Activated naive CD8-positive, alpha-beta T cell treated with anti-CD3 and anti-CD28 coated beads for 36 hours (primary cell): ENCODE results near the gene CNNM4. TPM values are rescaled to one million over a fixed set of nuclear protein-coding genes. Genes with fewer than 3 reads are reported as not detected.
A peak's percentile ranks its signal among the peaks of the same experiment; 100 is the strongest.

Experiments
- DNase-seq: peaks from one replicate; pipeline ENCODE4 v3.0.0; 2021
- H3K27ac Mint-ChIP-seq: one replicate; pipeline ENCODE4 v1.8.0; 2022; ENCODE audit warnings: mild to moderate bottlenecking, moderate library complexity, mixed read lengths
- H3K27me3 Mint-ChIP-seq: one replicate; pipeline ENCODE4 v1.8.0; 2022; ENCODE audit warnings: mild to moderate bottlenecking, mixed read lengths
- H3K36me3 Mint-ChIP-seq: one replicate; pipeline ENCODE4 v1.8.0; 2021; ENCODE audit warnings: mild to moderate bottlenecking, mixed read lengths
- H3K4me1 Mint-ChIP-seq: one replicate; pipeline ENCODE4 v1.8.0; 2021; ENCODE audit warnings: mixed read lengths
- H3K4me3 Mint-ChIP-seq: one replicate; pipeline ENCODE4 v1.8.0; 2022; ENCODE audit warnings: mild to moderate bottlenecking, moderate library complexity, mixed read lengths
- H3K9me3 Mint-ChIP-seq: one replicate; pipeline ENCODE4 v1.8.0; 2022; ENCODE audit warnings: mixed read lengths
- total RNA-seq, 2 experiments: library from RNA; stranded (reverse); gene quantifications; one replicate each; pipeline ENCODE4 v1.2.3, GENCODE V29; 2021

CNNM4 gene
- total RNA-seq, 2 experiments from 2014 or later: 5.9 to 6.2 TPM

DNA sequence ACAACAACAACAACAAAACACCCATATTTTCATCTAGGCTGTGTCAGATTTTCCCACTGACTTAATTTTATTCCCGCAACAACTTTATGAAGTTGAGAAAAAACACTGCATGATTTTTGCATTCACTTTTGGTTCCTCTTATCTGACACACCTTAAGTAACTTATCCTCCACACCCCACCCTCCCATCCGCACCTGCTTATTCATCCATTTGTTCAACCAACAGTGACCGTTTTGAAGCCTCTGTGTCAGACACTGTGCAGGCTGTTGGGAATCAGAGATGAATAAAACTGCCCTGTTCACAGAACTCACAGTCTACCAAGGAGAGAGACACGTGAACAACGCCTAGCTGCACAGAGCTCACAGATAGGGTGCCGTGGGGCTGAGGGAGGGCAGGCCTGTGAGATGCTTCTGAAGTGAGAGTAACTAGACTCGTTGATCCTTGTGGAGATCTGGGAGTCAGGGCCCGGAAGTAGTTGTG, 7.4 kb downstream of the CNNM4 start:
- Mint-ChIP-seq H3K36me3 (no peaks in the 10 kb centered on the region), H3K27ac (no peak overlapping the region), H3K4me3 (no peak overlapping the region), H3K27me3 (no peaks in the 10 kb centered on the region), H3K9me3 (no peaks in the 10 kb centered on the region), H3K4me1 (peaks cover 30% of the 10 kb centered on the region)
- DNase-seq: no peak

- Mint-ChIP-seq H3K27me3 (no peaks in the 10 kb centered on the region), H3K4me1 (peaks cover 27% of the 10 kb centered on the region), H3K27ac (no peak overlapping the region), H3K36me3 (no peaks in the 10 kb centered on the region), H3K4me3 (no peak overlapping the region), H3K9me3 (no peaks in the 10 kb centered on the region)
- DNase-seq: no peak
These were observed 9.1 kb downstream of the CNNM4 start for GRCh38 chr2:96769814-96770213.

- DNase-seq: no peak
These were observed 9.9 kb downstream of the CNNM4 start for GRCh38 chr2:96770442-96771202.

GRCh38 chr2:96771796-96772618, 11.3 kb downstream of the CNNM4 start:
- H3K36me3 Mint-ChIP-seq: no peaks in the 10 kb centered on the region
- H3K27ac Mint-ChIP-seq: no peak overlapping the region
- no peak overlapping the region for H3K4me3 Mint-ChIP-seq
- no peaks in the 10 kb centered on the region for H3K9me3 Mint-ChIP-seq
- peaks cover 25% of the 10 kb centered on the region for H3K4me1 Mint-ChIP-seq
- no peak for DNase-seq
- H3K27me3 Mint-ChIP-seq: no peaks in the 10 kb centered on the region

More at GRCh38 chr2:96770442-96771202, 9.9 kb downstream of the CNNM4 start:
- H3K4me1 Mint-ChIP-seq: peaks cover 30% of the 10 kb centered on the region
- H3K36me3 Mint-ChIP-seq: no peaks in the 10 kb centered on the region
- no peaks in the 10 kb centered on the region for H3K27me3 Mint-ChIP-seq
- no peak overlapping the region for H3K4me3 Mint-ChIP-seq
- no peak overlapping the region for H3K27ac Mint-ChIP-seq
- H3K9me3 Mint-ChIP-seq: no peaks in the 10 kb centered on the region

- peaks cover 25% of the 10 kb centered on the region for H3K4me1 Mint-ChIP-seq
These were observed 12.4 kb downstream of the CNNM4 start for GRCh38 chr2:96772903-96773671.

DNA sequence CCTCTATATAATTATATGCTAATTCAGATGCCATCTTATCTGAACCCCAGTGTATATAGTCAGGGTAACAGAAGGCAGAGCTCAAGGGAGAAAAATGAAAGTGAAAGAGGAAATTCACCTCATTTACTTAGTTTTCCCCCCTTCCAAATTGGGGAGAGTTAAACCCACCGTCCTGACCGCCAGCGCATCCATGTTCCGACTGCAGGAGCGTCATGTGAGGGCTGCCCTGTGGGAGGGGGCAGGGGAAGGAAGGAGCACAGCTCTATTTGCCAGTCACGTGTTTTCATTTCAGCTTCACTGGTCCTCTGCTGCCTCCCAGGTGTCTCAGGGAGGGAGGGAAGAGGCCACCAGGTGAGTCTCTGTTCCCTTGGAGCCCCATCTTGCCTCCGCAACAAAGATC, 13.2 kb downstream of the CNNM4 start:
- Mint-ChIP-seq H3K4me1 (peaks cover 25% of the 10 kb centered on the region), H3K9me3 (no peaks in the 10 kb centered on the region), H3K36me3 (no peaks in the 10 kb centered on the region), H3K27ac (peak overlapping the region; percentile 84), H3K4me3 (peak overlapping the region; percentile 75), H3K27me3 (no peaks in the 10 kb centered on the region)
- DNase-seq: peak; percentile 57

More at GRCh38 chr2:96772903-96773671, 12.4 kb downstream of the CNNM4 start:
- Mint-ChIP-seq H3K9me3 (no peaks in the 10 kb centered on the region), H3K36me3 (no peaks in the 10 kb centered on the region), H3K4me3 (no peak overlapping the region), H3K27me3 (no peaks in the 10 kb centered on the region), H3K27ac (peak overlapping the region; percentile 60)
- DNase-seq: peak; percentile 21

DNA sequence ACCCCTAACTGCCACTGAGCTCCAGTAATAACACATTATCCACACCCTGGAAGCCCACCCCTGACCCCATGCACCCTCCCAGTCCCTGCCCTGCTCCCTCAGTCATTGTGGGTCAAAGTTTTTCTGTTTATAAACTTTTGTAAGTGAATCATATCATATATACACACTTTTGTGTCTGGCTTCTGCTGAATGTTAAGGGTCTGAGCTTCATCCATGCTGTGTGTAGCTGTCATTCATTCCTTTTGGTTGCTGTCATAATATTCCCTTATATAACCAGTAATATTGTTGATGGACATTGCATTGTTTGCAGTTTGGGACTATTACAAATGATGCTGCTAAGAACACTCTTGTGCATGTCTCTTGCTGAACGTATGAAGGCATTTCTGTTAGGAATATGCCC, 14.5 kb downstream of the CNNM4 start:
- Mint-ChIP-seq H3K27ac (no peak overlapping the region), H3K27me3 (no peaks in the 10 kb centered on the region), H3K36me3 (no peaks in the 10 kb centered on the region), H3K4me1 (peaks cover 25% of the 10 kb centered on the region), H3K9me3 (no peaks in the 10 kb centered on the region), H3K4me3 (no peak overlapping the region)
- DNase-seq: no peak

DNA sequence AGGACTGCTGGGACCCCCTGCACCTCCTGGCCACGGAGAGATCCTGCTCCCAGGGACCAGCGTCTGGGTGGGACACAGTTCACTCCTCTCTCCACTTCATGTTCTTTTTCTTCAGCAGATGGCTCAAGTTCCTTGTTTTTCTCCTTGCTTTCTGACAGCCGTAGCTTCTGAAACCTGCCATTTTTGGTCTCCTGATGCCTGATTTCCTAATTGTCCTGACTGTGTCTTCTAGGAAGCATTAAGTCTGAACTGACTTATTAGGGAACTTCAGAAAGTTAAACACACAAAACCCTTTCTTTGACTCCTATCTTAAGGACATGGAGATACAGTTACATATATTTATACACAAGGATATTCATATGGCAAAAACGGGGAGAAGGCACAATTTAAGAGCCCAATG, 22.7 kb downstream of the CNNM4 start:
- H3K27ac Mint-ChIP-seq: no peak overlapping the region
- no peak for DNase-seq
- H3K9me3 Mint-ChIP-seq: no peaks in the 10 kb centered on the region
- no peaks in the 10 kb centered on the region for H3K27me3 Mint-ChIP-seq
- no peaks in the 10 kb centered on the region for H3K36me3 Mint-ChIP-seq
- peaks cover 3% of the 10 kb centered on the region for H3K4me1 Mint-ChIP-seq
- no peak overlapping the region for H3K4me3 Mint-ChIP-seq

- no peak overlapping the region for H3K27ac Mint-ChIP-seq
- no peaks in the 10 kb centered on the region for H3K27me3 Mint-ChIP-seq
- H3K9me3 Mint-ChIP-seq: no peaks in the 10 kb centered on the region
- no peak for DNase-seq
- H3K4me3 Mint-ChIP-seq: no peak overlapping the region
- H3K4me1 Mint-ChIP-seq: peaks cover 3% of the 10 kb centered on the region
- H3K36me3 Mint-ChIP-seq: no peaks in the 10 kb centered on the region
These were observed 26.7 kb downstream of the CNNM4 start for GRCh38 chr2:96787411-96787810.

DNA sequence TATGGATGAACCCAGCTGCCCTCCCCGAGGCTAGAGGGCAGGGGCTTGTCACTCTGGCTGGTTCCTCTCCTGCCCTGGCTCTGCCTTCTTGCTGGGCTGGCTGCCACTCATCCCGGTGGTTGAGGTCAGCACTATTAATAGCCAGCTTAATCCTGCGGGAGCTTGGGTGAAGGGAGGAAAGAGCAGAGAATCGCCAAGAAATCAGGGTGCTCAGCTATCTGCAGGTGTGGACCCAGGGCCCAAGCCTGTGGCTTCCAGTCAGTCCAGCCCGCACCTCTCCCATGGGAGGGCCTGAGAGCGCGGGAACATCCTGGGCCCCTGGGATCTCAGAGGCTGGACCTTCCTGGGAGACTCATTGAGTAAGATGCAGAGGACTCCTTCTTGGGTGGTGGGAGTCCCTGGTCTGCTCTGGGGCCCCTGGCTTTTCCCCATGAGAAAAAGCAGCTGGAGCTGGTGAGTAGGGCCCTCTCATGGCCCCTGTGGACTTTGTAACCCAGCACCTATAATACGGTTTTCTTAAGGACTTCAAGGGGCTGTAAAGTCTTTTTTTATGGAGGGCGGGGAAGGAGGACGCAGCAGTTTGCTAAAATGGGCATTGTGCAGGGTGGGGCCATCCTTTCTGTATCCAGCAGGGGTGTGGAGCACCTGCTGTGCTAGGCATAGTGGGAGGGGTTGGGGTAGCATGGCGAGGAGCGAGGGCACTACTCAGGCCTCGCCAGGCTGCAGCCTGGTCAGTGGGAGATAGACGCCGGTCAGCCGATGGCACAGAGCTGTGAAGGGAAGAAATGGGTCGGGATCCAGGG, 27.9 kb downstream of the CNNM4 start:
- no peak for DNase-seq
- Mint-ChIP-seq H3K9me3 (no peaks in the 10 kb centered on the region), H3K4me1 (peaks cover 3% of the 10 kb centered on the region), H3K27ac (no peak overlapping the region), H3K4me3 (no peak overlapping the region), H3K36me3 (no peaks in the 10 kb centered on the region), H3K27me3 (no peaks in the 10 kb centered on the region)

- no peak for DNase-seq
- no peaks in the 10 kb centered on the region for H3K9me3 Mint-ChIP-seq
- no peak overlapping the region for H3K4me3 Mint-ChIP-seq
- H3K27me3 Mint-ChIP-seq: no peaks in the 10 kb centered on the region
- no peaks in the 10 kb centered on the region for H3K36me3 Mint-ChIP-seq
- H3K27ac Mint-ChIP-seq: no peak overlapping the region
- H3K4me1 Mint-ChIP-seq: peaks cover 3% of the 10 kb centered on the region
These were observed 28.5 kb downstream of the CNNM4 start for GRCh38 chr2:96789245-96789617.

- Mint-ChIP-seq H3K4me3 (no peak overlapping the region), H3K27me3 (no peaks in the 10 kb centered on the region), H3K36me3 (no peaks in the 10 kb centered on the region), H3K4me1 (no peaks in the 10 kb centered on the region), H3K27ac (no peak overlapping the region), H3K9me3 (no peaks in the 10 kb centered on the region)
- no peak for DNase-seq
These were observed 32.4 kb downstream of the CNNM4 start for GRCh38 chr2:96792772-96793749.

- no peak overlapping the region for H3K27ac Mint-ChIP-seq
- no peaks in the 10 kb centered on the region for H3K27me3 Mint-ChIP-seq
- DNase-seq: no peak
- H3K4me3 Mint-ChIP-seq: no peak overlapping the region
- H3K36me3 Mint-ChIP-seq: no peaks in the 10 kb centered on the region
- H3K4me1 Mint-ChIP-seq: no peaks in the 10 kb centered on the region
- H3K9me3 Mint-ChIP-seq: no peaks in the 10 kb centered on the region
These were observed 34.4 kb downstream of the CNNM4 start for GRCh38 chr2:96795076-96795475.
